HG03354 (cell line): Measurements from ENCODE around the gene GDPD4.
"Not testable (repeated sequence)": the region's sequence is repeated elsewhere in the genome, so short reads cannot be mapped to it uniquely, and the experiment has no call there.

Source experiments
- ATAC-seq: cut with Tn5 transposase; IDR thresholded peaks from one replicate; pipeline ENCODE4 v1.9.1; 2021; ENCODE audit warnings: mild to moderate bottlenecking; ENCODE audit not compliant: unreplicated experiment, poor library complexity, severe bottlenecking

The GDPD4 gene

GRCh38 chr11:77300695-77301094 is 791 bp downstream of the GDPD4 start:
- no peak for ATAC-seq

- ATAC-seq: not testable (repeated sequence)
Measured at GRCh38 chr11:77300028-77300427, 1.5 kb downstream of the GDPD4 start.

- ATAC-seq: no peak
Measured at GRCh38 chr11:77299528-77299993, 1.9 kb downstream of the GDPD4 start.

GRCh38 chr11:77294040-77294439 is 7.4 kb downstream of the GDPD4 start:
- no peak for ATAC-seq

GRCh38 chr11:77289737-77290136 is 11.7 kb downstream of the GDPD4 start:
- ATAC-seq: no peak

- ATAC-seq: no peak
Measured at GRCh38 chr11:77287615-77288273, 13.7 kb downstream of the GDPD4 start.

- ATAC-seq: no peak
Measured at GRCh38 chr11:77287136-77287535, 14.3 kb downstream of the GDPD4 start.

GRCh38 chr11:77284476-77285468 is 16.7 kb downstream of the GDPD4 start:
- no peak for ATAC-seq

GRCh38 chr11:77283101-77283500 is 18.4 kb downstream of the GDPD4 start:
- ATAC-seq: no peak

- ATAC-seq: no peak
Measured at GRCh38 chr11:77278595-77279506, 22.6 kb downstream of the GDPD4 start.

GRCh38 chr11:77276271-77276670 is 25.2 kb downstream of the GDPD4 start:
- ATAC-seq: no peak

GRCh38 chr11:77270921-77271320 is 30.6 kb downstream of the GDPD4 start:
- ATAC-seq: no peak

GRCh38 chr11:77269484-77270123 is 31.9 kb downstream of the GDPD4 start:
- no peak for ATAC-seq

- ATAC-seq: no peak
Measured at GRCh38 chr11:77267962-77268361, 33.5 kb downstream of the GDPD4 start.

GRCh38 chr11:77266766-77267165 is 34.7 kb downstream of the GDPD4 start:
- no peak for ATAC-seq

GRCh38 chr11:77262803-77263202 is 38.7 kb downstream of the GDPD4 start:
- no peak for ATAC-seq

GRCh38 chr11:77259641-77260040 is 41.8 kb downstream of the GDPD4 start:
- ATAC-seq: no peak

GRCh38 chr11:77253690-77254089 is 47.8 kb downstream of the GDPD4 start:
- no peak for ATAC-seq

- ATAC-seq: no peak
Measured at GRCh38 chr11:77252555-77253270, 48.8 kb downstream of the GDPD4 start.
